ENCODE measurements around the gene SSR3.
A peak's percentile ranks its signal among the peaks of the same experiment; 100 is the strongest.
"Not testable (repeated sequence)": the region's sequence is repeated elsewhere in the genome, so short reads cannot be mapped to it uniquely, and the experiment has no call there.

The SSR3 gene

DNA sequence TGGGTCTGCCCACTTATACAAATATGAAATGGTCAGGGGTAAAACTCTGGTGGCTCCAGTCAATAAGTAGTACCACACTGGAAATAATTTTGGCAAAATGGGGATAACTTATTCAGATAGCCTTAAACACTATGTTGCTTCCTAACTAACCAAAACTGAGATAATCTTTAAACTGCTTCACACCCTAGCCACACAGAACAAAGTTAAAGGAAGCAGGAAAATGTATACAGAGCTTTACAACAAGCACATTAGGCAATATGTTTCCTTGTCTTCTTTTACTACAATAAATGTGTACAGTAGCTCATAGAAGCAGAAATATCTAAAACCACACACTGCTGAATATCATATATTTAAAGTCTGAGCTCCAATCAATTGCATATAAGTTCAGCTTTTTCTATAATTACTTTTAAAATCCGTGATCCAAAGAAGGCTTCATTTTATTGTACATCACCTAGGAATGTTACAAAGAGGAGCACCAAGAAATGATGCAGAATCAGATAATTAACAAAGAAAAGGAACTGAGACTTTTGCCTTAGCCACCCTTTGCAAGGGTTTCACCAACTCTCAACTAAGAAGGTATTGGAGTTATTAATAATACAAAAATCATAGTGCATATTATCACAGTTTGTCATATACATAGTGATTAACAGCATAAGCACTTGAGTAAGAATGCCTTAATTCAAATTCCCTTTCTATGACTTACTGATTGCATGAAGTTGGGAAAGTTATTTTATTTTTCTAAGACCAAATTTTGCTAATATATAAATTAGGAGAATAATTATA, 9.2 kb upstream of the SSR3 start:
- ATAC-seq (replicated peaks; ENCODE audit: extremely low read depth, poor library complexity, severe bottlenecking) (no peak), DNase-seq (ENCODE audit: low spot score in 2 of 2) (no peak)
- no peaks in the 10 kb centered on the region for H3K4me1 Mint-ChIP-seq
- H3K27me3 Mint-ChIP-seq: peaks cover 10% of the 10 kb centered on the region
- H3K36me3 Mint-ChIP-seq (ENCODE audit: insufficient read depth): no peaks in the 10 kb centered on the region
- H3K9me3 Mint-ChIP-seq: no peaks in the 10 kb centered on the region
- H3K4me3 Mint-ChIP-seq: no peak overlapping the region
- no peak overlapping the region for H3K27ac Mint-ChIP-seq (ENCODE audit: low read depth)

- H3K4me1 Mint-ChIP-seq; H3K27me3 Mint-ChIP-seq; H3K9me3 Mint-ChIP-seq; ATAC-seq (replicated peaks; ENCODE audit: extremely low read depth, poor library complexity, severe bottlenecking); H3K36me3 Mint-ChIP-seq (ENCODE audit: insufficient read depth); H3K27ac Mint-ChIP-seq (ENCODE audit: low read depth); DNase-seq (ENCODE audit: low spot score in 2 of 2); H3K4me3 Mint-ChIP-seq: not testable (repeated sequence)
Measured at GRCh38 chr3:156562486-156562885, 7.6 kb upstream of the SSR3 start.

- ATAC-seq (replicated peaks; ENCODE audit: extremely low read depth, poor library complexity, severe bottlenecking): no peak
- H3K9me3 Mint-ChIP-seq: no peaks in the 10 kb centered on the region
- no peak overlapping the region for H3K4me3 Mint-ChIP-seq
- no peak overlapping the region for H3K27ac Mint-ChIP-seq (ENCODE audit: low read depth)
- DNase-seq (ENCODE audit: low spot score in 2 of 2): no peak
- H3K4me1 Mint-ChIP-seq: no peaks in the 10 kb centered on the region
- H3K36me3 Mint-ChIP-seq (ENCODE audit: insufficient read depth): no peaks in the 10 kb centered on the region
- peaks cover 10% of the 10 kb centered on the region for H3K27me3 Mint-ChIP-seq
Measured at GRCh38 chr3:156561533-156561932, 6.6 kb upstream of the SSR3 start.

GRCh38 chr3:156559321-156559720, 4.4 kb upstream of the SSR3 start:
- Mint-ChIP-seq H3K27ac (ENCODE audit: low read depth) (no peak overlapping the region), H3K9me3 (no peaks in the 10 kb centered on the region), H3K36me3 (ENCODE audit: insufficient read depth) (peaks cover 9% of the 10 kb centered on the region), H3K4me1 (peaks cover 5% of the 10 kb centered on the region), H3K4me3 (no peak overlapping the region), H3K27me3 (peaks cover 10% of the 10 kb centered on the region)
- ATAC-seq (replicated peaks; ENCODE audit: extremely low read depth, poor library complexity, severe bottlenecking) (no peak), DNase-seq (ENCODE audit: low spot score in 2 of 2) (no peak)

DNA sequence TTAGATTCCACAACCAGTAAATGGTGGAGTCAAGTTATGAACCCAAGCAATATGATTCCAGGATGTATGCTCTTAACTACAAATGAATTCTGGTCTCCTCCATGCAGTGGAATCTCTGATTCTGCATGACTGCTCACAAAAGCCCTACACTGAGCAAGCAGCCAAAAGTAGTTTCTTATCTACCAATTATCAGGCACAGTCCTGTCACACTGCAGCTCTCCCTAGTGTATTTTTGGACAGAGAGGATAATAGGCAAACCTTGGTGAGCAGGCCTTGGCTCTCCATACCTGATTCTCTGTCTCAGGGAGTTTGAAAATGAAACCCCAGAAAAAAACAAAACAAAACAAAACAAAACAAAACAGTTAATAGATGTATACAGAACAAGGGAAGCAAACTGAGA, 3.5 kb upstream of the SSR3 start:
- H3K36me3 Mint-ChIP-seq (ENCODE audit: insufficient read depth): peaks cover 9% of the 10 kb centered on the region
- H3K9me3 Mint-ChIP-seq: no peaks in the 10 kb centered on the region
- H3K27me3 Mint-ChIP-seq: peaks cover 2% of the 10 kb centered on the region
- peaks cover 13% of the 10 kb centered on the region for H3K4me1 Mint-ChIP-seq
- no peak for DNase-seq (ENCODE audit: low spot score in 2 of 2)
- H3K4me3 Mint-ChIP-seq: no peak overlapping the region
- ATAC-seq (replicated peaks; ENCODE audit: extremely low read depth, poor library complexity, severe bottlenecking): no peak
- H3K27ac Mint-ChIP-seq (ENCODE audit: low read depth): peak overlapping the region; percentile 23

DNA sequence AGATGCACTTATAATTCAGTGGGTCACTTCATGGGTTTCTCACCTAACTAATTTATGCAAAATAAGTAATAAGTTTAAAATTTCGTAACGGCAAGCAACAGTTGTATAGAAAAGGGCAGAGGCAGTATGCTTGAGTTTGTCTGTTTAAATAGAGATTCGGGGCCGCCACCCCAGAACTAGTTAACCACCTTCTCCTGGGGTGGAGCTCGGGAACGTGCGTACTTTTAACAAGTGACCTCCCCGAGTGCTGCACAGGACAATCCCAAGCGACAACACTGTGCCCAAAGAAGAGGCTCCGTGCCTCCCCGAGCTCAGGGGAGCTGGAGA, 439 bp downstream of the SSR3 start:
- peak overlapping the region; percentile 91 for H3K27ac Mint-ChIP-seq (ENCODE audit: low read depth)
- peaks cover 32% of the 10 kb centered on the region for H3K36me3 Mint-ChIP-seq (ENCODE audit: insufficient read depth)
- DNase-seq (ENCODE audit: low spot score in 2 of 2) (no peak), ATAC-seq (replicated peaks; ENCODE audit: extremely low read depth, poor library complexity, severe bottlenecking) (peak; percentile 12)
- peak overlapping the region; percentile 94 for H3K4me3 Mint-ChIP-seq
- H3K4me1 Mint-ChIP-seq: peaks cover 39% of the 10 kb centered on the region
- no peaks in the 10 kb centered on the region for H3K27me3 Mint-ChIP-seq
- H3K9me3 Mint-ChIP-seq: no peaks in the 10 kb centered on the region

DNA sequence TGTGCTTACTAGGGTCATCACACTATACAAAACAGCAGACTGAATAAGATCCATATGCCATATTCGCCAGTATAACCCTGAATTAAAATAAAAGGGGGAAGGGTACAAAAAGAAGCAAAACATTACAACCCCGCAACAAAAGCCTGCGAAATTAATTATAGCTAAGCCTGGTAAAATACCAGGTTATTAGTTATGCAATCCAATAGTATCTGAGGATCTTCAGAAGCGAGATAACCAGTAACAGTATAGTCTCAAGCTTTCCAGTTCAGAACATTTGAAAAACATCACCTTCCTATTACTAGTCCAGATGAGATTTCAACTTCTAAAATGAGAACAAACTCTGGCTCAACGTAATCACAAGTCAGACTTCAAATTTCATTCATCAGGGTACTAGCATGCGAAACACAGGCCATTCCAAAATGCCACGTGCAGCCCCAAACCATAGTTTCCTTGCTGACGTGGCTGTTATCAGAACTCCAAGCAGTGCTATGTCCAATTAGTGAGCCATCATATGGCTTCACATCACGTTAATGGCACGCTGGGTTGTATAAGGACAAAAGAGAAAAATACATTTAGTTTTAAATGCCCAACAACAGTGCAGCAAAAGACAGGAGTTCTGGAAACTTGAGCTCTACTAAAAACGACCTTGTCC, 1.1 kb downstream of the SSR3 start:
- Mint-ChIP-seq H3K27ac (ENCODE audit: low read depth) (peak overlapping the region; percentile 91), H3K4me3 (peak overlapping the region; percentile 94), H3K9me3 (no peaks in the 10 kb centered on the region), H3K27me3 (no peaks in the 10 kb centered on the region), H3K4me1 (peaks cover 39% of the 10 kb centered on the region), H3K36me3 (ENCODE audit: insufficient read depth) (peaks cover 36% of the 10 kb centered on the region)
- ATAC-seq (replicated peaks; ENCODE audit: extremely low read depth, poor library complexity, severe bottlenecking): no peak
- no peak for DNase-seq (ENCODE audit: low spot score in 2 of 2)

- Mint-ChIP-seq H3K4me1 (peaks cover 39% of the 10 kb centered on the region), H3K9me3 (no peaks in the 10 kb centered on the region), H3K4me3 (peak overlapping the region; percentile 94), H3K27me3 (no peaks in the 10 kb centered on the region), H3K27ac (ENCODE audit: low read depth) (no peak overlapping the region), H3K36me3 (ENCODE audit: insufficient read depth) (peaks cover 44% of the 10 kb centered on the region)
- no peak for DNase-seq (ENCODE audit: low spot score in 2 of 2)
- ATAC-seq (replicated peaks; ENCODE audit: extremely low read depth, poor library complexity, severe bottlenecking): no peak
Measured at GRCh38 chr3:156552973-156553372, 1.9 kb downstream of the SSR3 start.

- Mint-ChIP-seq H3K27me3 (no peaks in the 10 kb centered on the region), H3K4me3 (peak overlapping the region; percentile 6), H3K9me3 (no peaks in the 10 kb centered on the region), H3K4me1 (peaks cover 47% of the 10 kb centered on the region), H3K27ac (ENCODE audit: low read depth) (no peak overlapping the region), H3K36me3 (ENCODE audit: insufficient read depth) (peaks cover 51% of the 10 kb centered on the region)
- ATAC-seq (replicated peaks; ENCODE audit: extremely low read depth, poor library complexity, severe bottlenecking) (no peak), DNase-seq (ENCODE audit: low spot score in 2 of 2) (no peak)
Measured at GRCh38 chr3:156551746-156552145, 3.2 kb downstream of the SSR3 start.

DNA sequence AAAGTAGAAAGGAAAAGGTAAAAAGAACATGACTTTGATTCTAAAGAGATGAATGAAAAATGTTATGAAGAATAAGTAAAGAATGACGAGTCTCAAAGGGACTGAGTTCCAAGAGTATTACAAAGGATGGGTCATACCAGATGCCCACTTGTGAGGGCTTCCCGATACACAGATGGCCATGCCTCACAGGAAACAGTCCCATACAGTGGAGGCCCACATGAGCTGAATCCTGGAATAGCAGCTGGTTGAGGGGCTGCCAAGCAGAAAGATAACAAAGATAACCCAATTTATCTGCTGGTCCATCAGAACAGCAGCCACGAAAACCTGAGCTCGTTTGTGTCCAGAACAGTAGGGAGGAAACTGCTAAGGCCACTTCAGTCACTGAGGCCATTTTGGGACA, 3.7 kb downstream of the SSR3 start:
- H3K4me3 Mint-ChIP-seq: peak overlapping the region; percentile 24
- H3K27me3 Mint-ChIP-seq: no peaks in the 10 kb centered on the region
- H3K27ac Mint-ChIP-seq (ENCODE audit: low read depth): no peak overlapping the region
- H3K4me1 Mint-ChIP-seq: peaks cover 51% of the 10 kb centered on the region
- DNase-seq (ENCODE audit: low spot score in 2 of 2): no peak
- ATAC-seq (replicated peaks; ENCODE audit: extremely low read depth, poor library complexity, severe bottlenecking): no peak
- no peaks in the 10 kb centered on the region for H3K9me3 Mint-ChIP-seq
- peaks cover 54% of the 10 kb centered on the region for H3K36me3 Mint-ChIP-seq (ENCODE audit: insufficient read depth)

- no peak for ATAC-seq (replicated peaks; ENCODE audit: extremely low read depth, poor library complexity, severe bottlenecking)
- Mint-ChIP-seq H3K27me3 (no peaks in the 10 kb centered on the region), H3K36me3 (ENCODE audit: insufficient read depth) (peaks cover 54% of the 10 kb centered on the region), H3K4me3 (no peak overlapping the region), H3K27ac (ENCODE audit: low read depth) (no peak overlapping the region), H3K4me1 (peaks cover 47% of the 10 kb centered on the region), H3K9me3 (no peaks in the 10 kb centered on the region)
- no peak for DNase-seq (ENCODE audit: low spot score in 2 of 2)
Measured at GRCh38 chr3:156548902-156549301, 6.0 kb downstream of the SSR3 start.

DNA sequence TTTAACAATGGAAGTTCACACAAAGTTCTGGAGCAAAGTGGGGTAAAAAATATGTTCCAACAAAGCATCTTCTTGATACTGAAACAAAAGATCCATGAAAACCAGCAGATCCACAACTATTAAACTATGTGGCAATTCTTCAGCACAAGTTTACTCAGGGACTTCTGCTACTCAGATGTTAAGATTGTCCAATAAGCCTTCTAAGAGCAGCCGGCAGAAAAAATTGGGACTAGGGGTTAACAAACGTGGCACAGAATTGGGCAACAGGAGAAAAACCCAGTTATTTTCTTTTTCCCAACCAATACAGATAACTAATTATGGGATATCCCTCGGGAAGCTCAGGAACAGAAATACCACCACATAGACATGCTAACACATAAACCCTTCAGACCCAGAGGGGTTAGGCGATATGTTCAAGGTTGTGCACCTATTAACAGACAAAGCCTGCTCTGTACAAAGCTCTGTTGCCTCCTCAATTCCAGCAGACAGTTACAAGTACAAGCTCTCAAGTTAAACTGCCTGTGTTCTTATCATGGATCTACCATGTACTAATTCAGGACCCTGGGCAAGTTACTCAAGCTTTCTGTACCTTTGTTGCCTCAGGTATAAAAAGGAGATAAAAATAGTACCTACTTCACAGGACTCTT, 6.8 kb downstream of the SSR3 start:
- H3K4me3 Mint-ChIP-seq: no peak overlapping the region
- H3K4me1 Mint-ChIP-seq: peaks cover 43% of the 10 kb centered on the region
- peaks cover 59% of the 10 kb centered on the region for H3K36me3 Mint-ChIP-seq (ENCODE audit: insufficient read depth)
- H3K27me3 Mint-ChIP-seq: no peaks in the 10 kb centered on the region
- no peaks in the 10 kb centered on the region for H3K9me3 Mint-ChIP-seq
- ATAC-seq (replicated peaks; ENCODE audit: extremely low read depth, poor library complexity, severe bottlenecking): no peak
- DNase-seq (ENCODE audit: low spot score in 2 of 2): no peak
- H3K27ac Mint-ChIP-seq (ENCODE audit: low read depth): no peak overlapping the region

GRCh38 chr3:156547637-156548036, 7.3 kb downstream of the SSR3 start:
- no peaks in the 10 kb centered on the region for H3K9me3 Mint-ChIP-seq
- H3K27ac Mint-ChIP-seq (ENCODE audit: low read depth): no peak overlapping the region
- DNase-seq (ENCODE audit: low spot score in 2 of 2): no peak
- H3K27me3 Mint-ChIP-seq: no peaks in the 10 kb centered on the region
- no peak for ATAC-seq (replicated peaks; ENCODE audit: extremely low read depth, poor library complexity, severe bottlenecking)
- H3K4me3 Mint-ChIP-seq: no peak overlapping the region
- peaks cover 62% of the 10 kb centered on the region for H3K36me3 Mint-ChIP-seq (ENCODE audit: insufficient read depth)
- peaks cover 43% of the 10 kb centered on the region for H3K4me1 Mint-ChIP-seq

Data from central memory CD8-positive, alpha-beta T cell (primary cell).